HUES6 (cell line): ENCODE measurements around the gene PSMD9.

Experiments used
- H3K27ac ChIP-seq: 2 replicates; pipeline ENCODE4 v1.7.0; 2013; ENCODE audit warnings: low read depth, mild to moderate bottlenecking, low read length, inconsistent platforms
- H3K27me3 ChIP-seq: 2 replicates; pipeline ENCODE4 v1.6.1; 2013; ENCODE audit warnings: low read length; ENCODE audit not compliant: control insufficient read depth, insufficient read depth
- H3K36me3 ChIP-seq: 2 replicates; pipeline ENCODE4 v1.6.1; 2013; ENCODE audit warnings: low read length; ENCODE audit not compliant: control insufficient read depth, insufficient read depth
- H3K4me1 ChIP-seq: 2 replicates; pipeline ENCODE4 v1.6.1; 2013; ENCODE audit warnings: low read length; ENCODE audit not compliant: control insufficient read depth, insufficient read depth
- H3K4me3 ChIP-seq: 2 replicates; pipeline ENCODE4 v1.5.1; 2013; ENCODE audit warnings: low read depth, low read length
- H3K9ac ChIP-seq: one replicate; pipeline ENCODE4 v1.6.1; 2013; ENCODE audit warnings: mild to moderate bottlenecking, low read length
- H3K9me3 ChIP-seq: 2 replicates; pipeline ENCODE4 v1.6.1; 2013; ENCODE audit warnings: low read depth, low read length; ENCODE audit not compliant: control insufficient read depth, insufficient read depth

Gene PSMD9

GRCh38 chr12:121957861-121958515, 69.4 kb downstream of the PSMD9 start:
- no peak overlapping the region for H3K27ac ChIP-seq
- no peaks in the 10 kb centered on the region for H3K27me3 ChIP-seq
- no peak overlapping the region for H3K9ac ChIP-seq
- peaks cover 4% of the 10 kb centered on the region; the same call in 1 of the 2 replicates for H3K9me3 ChIP-seq
- H3K36me3 ChIP-seq = no peaks in the 10 kb centered on the region
- no peak overlapping the region for H3K4me3 ChIP-seq
- H3K4me1 ChIP-seq = peaks cover 13% of the 10 kb centered on the region

- H3K27me3 ChIP-seq = no peaks in the 10 kb centered on the region
- no peak overlapping the region for H3K27ac ChIP-seq
- H3K9ac ChIP-seq = no peak overlapping the region
- H3K4me1 ChIP-seq = peaks cover 13% of the 10 kb centered on the region
- H3K9me3 ChIP-seq = no peaks in the 10 kb centered on the region
- no peak overlapping the region for H3K4me3 ChIP-seq
- H3K36me3 ChIP-seq = no peaks in the 10 kb centered on the region
Measured at GRCh38 chr12:121958541-121959240, 70.1 kb downstream of the PSMD9 start.

GRCh38 chr12:121960541-121960940, 72.0 kb downstream of the PSMD9 start:
- Histone ChIP-seq H3K36me3 (no peaks in the 10 kb centered on the region), H3K9ac (no peak overlapping the region), H3K27ac (no peak overlapping the region), H3K4me3 (no peak overlapping the region), H3K9me3 (no peaks in the 10 kb centered on the region), H3K27me3 (no peaks in the 10 kb centered on the region), H3K4me1 (peaks cover 13% of the 10 kb centered on the region)

- Histone ChIP-seq H3K9me3 (no peaks in the 10 kb centered on the region), H3K27me3 (no peaks in the 10 kb centered on the region), H3K4me3 (no peak overlapping the region), H3K4me1 (peaks cover 13% of the 10 kb centered on the region), H3K36me3 (no peaks in the 10 kb centered on the region), H3K27ac (no peak overlapping the region), H3K9ac (no peak overlapping the region)
Measured at GRCh38 chr12:121961195-121961879, 72.7 kb downstream of the PSMD9 start.

- H3K4me3 ChIP-seq = no peak overlapping the region
- H3K27ac ChIP-seq = no peak overlapping the region
- H3K4me1 ChIP-seq = peaks cover 4% of the 10 kb centered on the region; the same call in 1 of the 2 replicates
- no peaks in the 10 kb centered on the region for H3K9me3 ChIP-seq
- no peaks in the 10 kb centered on the region for H3K27me3 ChIP-seq
- H3K36me3 ChIP-seq = no peaks in the 10 kb centered on the region
- H3K9ac ChIP-seq = no peak overlapping the region
Measured at GRCh38 chr12:121963341-121964018, 74.9 kb downstream of the PSMD9 start.

- no peak overlapping the region for H3K4me3 ChIP-seq
- no peaks in the 10 kb centered on the region for H3K9me3 ChIP-seq
- H3K27me3 ChIP-seq = no peaks in the 10 kb centered on the region
- no peaks in the 10 kb centered on the region for H3K36me3 ChIP-seq
- H3K4me1 ChIP-seq = no peaks in the 10 kb centered on the region
- no peak overlapping the region for H3K27ac ChIP-seq
- no peak overlapping the region for H3K9ac ChIP-seq
Measured at GRCh38 chr12:121964813-121965643, 76.4 kb downstream of the PSMD9 start.

- no peak overlapping the region for H3K9ac ChIP-seq
- H3K4me3 ChIP-seq = no peak overlapping the region
- no peaks in the 10 kb centered on the region for H3K9me3 ChIP-seq
- no peaks in the 10 kb centered on the region for H3K4me1 ChIP-seq
- H3K27ac ChIP-seq = no peak overlapping the region
- H3K36me3 ChIP-seq = no peaks in the 10 kb centered on the region
- H3K27me3 ChIP-seq = no peaks in the 10 kb centered on the region
Measured at GRCh38 chr12:121966959-121967358, 78.4 kb downstream of the PSMD9 start.
